Activated CD4-positive, CD25-positive, alpha-beta regulatory T cell (primary cell): ENCODE data around the gene GARIN1A.
"Not testable (repeated sequence)": the region's sequence is repeated elsewhere in the genome, so short reads cannot be mapped to it uniquely, and the experiment has no call there.

Experiments
- DNase-seq, 4 experiments: peaks; one replicate each; lab custom pipeline; 2025; lab: John Stamatoyannopoulos, UW

GARIN1A gene

DNA sequence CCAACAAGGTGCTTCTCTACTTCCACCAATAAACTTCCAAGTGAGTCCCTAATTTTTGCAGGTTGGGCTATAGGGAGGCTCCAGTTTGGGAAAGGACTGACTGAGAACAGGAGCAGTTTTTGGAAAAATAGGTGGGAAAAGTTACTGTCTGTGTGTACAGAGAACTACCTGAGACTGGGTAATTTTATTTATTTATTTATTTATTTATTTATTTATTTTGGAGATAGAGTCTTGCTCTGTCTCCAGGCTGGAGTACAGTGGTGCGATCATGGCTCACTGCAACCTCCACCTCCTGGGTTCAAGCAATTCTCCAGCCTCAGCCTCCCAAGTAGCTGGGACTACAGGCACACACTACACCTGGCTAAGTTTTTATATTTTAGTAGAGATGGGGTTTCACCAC, 11.2 kb downstream of the GARIN1A start:
- not testable (repeated sequence) for DNase-seq

DNA sequence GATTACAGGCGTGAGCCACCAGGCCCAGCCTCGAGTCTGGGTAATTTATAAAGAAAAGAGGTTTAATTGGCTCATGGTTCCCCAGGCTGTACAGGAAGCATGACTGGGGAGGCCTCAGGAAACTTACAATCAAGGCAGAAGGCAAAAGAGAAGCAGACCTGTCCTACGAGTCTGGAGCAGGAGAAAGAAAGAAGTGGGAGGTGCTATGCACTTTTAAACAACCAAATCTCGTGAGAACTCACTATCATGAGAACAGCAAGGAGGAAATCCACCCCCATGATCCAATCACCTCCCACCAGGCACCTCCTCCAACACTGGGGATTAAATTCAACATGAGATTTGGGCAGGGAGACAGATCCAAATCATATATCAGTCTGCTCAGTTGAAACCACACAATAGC, 11.6 kb downstream of the GARIN1A start:
- not testable (repeated sequence) for DNase-seq

DNA sequence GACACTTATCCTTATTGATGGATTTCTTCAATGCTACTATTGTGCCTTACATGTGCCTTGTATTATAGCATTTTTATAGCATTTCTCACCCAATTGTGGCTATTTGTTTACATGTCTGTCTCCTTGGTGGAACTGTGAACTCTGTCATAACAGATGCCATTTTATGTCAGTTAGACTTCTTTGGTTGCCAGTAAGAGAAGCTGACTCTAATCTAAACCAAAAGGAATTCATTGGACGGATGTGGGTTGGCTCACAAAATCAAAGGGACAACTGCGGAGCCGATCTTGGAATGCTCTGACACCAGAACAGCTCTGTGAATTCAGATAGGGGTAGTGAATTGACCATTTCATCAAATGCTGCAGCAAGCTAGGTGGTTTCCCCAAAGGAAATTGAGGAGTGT, 15.0 kb downstream of the GARIN1A start:
- no peak for DNase-seq

DNA sequence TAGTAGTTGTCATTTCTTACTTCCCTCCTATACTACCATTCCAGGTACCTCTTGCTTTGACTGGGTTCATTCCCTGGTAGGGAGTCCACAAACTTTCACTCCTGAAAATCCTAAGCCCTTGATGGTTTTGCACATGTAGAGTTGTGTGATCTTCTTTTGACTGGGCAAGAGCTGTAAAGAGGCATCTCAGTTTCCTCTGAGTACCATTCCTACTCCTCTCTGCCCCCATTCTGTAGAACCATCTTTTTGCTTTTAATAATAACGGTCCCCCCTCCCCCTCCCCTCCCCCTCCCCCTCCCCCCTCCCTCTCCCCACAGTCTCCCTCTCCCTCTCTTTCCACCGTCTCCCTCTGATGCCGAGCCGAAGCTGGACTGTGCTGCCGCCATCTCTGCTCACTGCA, 16.4 kb downstream of the GARIN1A start:
- no peak for DNase-seq

DNA sequence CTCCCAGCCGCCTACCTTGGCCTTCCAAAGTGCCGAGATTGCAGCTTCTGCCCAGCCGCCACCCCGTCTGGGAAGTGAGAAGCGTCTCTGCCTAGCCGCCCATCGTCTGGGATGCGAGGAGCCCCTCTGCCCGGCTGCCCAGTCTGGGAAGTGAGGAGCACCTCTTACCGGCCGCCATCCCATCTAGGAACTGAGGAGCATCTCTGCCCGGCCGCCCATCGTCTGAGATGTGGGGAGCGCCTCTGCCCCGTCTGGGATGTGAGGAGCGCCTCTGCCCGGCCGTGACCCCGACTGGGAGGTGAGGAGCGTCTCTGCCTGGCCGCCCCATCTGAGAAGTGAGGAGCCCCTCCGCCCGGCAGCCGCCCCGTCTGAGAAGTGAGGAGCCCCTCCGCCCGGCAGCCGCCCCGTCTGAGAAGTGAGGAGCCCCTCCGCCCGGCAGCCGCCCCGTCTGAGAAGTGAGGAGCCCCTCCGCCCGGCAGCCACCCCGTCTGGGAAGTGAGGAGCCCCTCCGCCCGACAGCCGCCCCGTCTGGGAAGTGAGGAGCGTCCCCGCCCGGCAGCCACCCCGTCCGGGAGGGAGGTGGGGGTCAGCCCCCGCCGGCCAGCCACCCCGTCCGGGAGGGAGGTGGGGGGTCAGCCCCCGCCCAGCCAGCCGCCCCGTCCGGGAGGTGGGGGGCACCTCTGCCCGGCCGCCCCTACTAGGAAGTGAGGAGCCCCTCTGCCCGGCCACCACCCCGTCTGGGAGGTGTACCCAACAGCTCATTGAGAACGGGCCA, 17.3 kb downstream of the GARIN1A start:
- not testable (repeated sequence) for DNase-seq

DNA sequence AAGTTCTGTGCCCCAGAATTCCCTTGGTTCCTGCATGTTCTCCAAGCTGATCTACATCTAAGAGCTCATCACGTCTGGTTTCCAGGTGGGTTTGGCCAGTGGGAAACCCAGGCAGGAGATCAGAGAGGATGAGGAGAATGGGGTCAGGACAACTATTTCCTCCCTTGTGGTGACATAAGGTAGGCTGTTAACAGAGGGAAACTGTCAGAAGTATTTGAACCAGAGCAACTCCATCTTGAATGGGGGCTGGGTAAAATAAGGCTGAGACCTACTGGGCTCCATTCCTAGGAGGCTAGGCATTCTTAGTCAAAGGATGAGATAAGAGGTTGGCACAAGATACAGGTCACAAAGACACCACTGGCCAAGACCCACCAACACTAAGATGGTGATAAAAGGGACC, 19.1 kb downstream of the GARIN1A start:
- no peak for DNase-seq

DNA sequence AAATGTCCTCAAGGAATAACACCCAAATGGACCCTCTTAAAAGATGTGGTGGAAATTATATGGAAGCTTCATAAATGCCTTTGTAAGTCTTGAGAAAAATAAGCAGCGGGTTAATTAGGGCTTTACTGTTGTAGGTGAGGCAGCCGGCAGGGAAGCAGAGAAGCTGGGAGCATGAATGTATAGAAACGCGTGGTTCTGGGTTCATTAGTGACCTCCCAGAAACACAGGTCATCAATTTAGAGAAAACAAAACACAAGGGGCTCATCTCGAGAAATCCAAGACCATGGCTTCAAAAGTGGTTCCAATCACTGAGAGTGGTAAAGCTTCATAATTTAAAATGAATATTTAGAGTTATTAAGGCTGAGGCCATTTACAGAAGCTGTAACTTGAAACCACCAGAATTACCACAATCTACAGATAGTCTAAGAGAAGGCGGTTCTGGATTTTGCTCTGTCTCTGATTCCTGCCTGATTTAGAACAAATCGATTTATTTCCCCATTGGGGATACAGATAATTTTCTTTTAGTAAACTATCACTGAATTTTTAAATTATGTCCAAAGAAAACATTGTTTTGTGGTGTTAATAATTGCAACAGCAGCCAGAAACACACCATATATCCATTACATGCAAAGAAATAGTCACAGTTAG, 20.7 kb downstream of the GARIN1A start:
- no peak for DNase-seq

DNA sequence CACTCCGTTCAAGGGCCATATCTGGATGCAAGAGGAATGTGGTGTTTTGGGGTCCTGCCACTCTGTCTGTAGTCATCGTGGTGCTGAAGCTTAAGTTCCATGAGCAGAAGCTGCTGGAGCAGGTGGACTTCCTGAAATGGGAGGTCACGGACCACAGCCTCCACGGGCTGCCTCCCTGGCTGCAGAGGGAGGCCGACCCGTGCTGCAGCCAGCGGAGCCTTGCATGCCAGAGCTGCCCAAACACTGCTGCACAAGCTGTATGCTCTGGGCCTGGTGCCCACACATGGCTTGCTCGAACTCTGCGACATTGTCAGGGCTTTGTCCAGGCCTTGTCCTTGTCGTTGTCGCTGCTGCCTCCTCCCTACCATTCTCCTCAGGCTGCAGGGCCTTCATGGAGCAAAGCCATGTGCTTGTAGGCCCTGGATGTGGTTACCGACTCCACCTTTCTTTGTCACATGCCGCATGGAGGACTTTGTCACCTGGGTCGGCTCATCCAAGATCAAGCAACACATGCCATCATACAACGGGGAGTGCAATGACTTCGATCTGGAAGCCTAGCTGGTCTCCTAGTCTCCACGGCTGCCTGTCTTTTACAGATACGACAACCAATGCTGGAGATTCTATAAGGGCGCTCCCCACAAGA, 21.4 kb downstream of the GARIN1A start:
- DNase-seq: no peak

DNA sequence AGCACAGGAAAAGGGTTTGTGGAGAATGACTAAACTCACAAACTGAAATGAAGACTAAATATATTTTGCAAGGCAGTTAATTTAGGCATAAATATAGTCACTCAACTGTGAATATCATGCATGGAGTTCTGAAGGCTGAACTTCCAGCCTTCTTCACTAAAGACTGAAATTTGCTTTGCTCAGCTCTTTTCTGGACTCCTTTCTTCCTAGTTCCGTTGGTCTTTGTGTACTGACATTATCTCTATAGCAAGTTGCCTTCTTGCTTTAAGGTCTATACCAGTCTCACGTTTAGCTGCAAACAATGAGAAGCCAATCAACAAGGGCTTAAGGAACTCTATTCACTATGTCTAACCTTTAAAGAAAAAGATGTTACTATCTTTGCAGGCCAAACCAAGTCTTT, 22.6 kb downstream of the GARIN1A start:
- no peak for DNase-seq

DNA sequence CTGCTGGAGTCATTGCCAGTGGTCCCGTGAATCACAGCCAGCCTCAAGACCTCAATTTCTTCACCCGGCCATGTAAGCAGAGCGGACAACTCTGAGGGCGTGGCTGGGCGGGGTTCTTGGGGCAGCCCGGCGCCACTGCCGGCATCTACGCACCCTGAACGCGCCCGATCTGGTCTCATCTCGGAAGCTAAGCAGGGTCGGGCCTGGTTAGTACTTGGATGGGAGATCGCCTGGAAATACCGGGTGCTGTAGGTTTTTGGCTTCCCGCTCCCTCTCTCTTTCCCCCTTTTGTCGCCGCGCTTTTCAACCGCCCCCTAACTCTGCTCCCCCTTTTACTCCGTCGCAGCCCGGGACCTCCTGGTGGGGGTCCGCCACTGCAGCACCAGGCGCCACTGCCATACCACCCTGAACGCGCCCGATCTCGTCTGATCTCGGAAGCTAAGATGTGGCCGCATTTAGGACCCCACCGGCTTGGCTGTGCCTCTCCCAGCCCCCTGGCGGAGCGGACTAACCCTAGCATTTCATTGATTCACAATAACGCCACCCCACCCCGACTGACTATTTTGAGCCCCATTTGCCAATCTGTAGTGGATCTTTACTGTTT, 25.3 kb downstream of the GARIN1A start:
- DNase-seq: peak in 1 of 4 experiments; percentile 4

DNA sequence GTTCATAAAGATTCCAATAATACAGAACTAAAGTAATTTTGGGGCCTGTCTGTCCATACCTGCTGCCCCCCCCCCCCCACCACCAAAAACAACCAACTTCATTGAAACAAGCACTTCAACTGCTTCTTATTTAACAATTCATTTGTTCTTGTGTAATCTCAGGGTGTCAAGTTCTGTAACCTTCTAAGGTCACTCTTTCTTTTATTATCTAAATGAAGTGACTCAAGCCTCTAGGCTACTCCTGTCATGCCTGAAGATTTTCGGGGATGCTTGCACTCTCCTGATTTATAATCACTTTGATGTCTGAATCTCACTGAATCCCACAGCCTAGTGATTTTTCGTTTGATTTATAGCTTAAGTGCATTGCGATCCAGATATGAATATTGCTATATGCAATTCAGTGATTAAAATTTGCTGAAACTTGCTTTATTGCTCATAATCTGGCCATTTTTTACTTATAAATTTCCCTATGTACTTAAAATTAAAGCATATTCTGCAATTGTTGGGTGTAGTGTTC, 27.2 kb downstream of the GARIN1A start:
- DNase-seq: no peak

DNA sequence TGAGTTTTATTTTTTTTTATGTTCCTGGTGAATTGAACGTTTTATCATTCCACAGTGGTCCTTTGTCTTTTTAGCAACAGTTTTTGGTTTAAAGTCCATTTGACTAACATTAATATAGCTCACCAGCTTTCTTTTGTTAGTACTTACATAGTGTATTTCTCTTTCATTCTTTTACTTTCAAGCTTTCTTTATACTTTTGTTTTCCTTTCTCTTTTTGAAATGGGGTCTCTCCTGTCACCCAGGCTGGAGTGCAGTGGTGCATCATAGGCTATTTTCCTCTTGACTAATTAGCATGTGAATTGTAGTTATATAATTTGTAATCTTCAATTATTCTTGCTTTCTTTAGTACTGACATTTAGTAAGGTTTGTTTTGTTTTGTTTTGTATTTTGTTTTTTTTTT, 27.8 kb downstream of the GARIN1A start:
- no peak for DNase-seq

DNA sequence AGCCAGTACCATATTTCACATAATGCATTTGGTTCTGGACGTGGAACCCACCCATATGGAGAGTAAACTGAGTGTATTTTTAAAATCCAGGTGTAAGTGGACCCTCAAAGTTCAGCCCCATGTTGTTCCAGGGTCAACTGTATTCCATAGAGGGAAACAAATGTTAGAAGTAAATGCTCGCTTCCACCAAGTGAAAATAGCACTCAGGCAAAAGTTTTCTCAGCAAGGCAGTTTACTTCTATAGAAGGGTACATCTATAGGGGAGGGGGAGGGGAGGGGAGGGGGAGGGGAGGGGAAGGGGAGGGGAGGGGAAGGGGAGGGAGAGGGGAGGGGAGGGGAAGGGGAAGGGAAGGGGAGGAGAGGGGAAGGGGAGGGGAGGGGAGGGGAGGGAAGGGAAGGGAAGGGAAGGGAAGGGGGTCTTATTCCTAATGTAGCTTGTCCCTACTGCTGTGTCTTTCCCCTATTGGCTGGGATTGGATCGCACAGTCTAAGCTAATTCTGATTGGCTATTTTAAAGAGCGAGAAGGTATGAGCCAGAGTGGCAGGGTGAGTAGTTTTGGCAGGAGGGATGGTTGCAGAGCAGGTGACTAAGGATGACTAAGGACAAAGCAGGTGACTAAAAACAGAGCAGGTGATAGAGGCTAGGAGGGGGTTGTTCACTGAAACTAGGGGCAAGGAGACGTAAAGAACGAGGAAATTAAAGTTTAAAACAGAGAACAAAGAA, 29.1 kb downstream of the GARIN1A start:
- DNase-seq: no peak

DNA sequence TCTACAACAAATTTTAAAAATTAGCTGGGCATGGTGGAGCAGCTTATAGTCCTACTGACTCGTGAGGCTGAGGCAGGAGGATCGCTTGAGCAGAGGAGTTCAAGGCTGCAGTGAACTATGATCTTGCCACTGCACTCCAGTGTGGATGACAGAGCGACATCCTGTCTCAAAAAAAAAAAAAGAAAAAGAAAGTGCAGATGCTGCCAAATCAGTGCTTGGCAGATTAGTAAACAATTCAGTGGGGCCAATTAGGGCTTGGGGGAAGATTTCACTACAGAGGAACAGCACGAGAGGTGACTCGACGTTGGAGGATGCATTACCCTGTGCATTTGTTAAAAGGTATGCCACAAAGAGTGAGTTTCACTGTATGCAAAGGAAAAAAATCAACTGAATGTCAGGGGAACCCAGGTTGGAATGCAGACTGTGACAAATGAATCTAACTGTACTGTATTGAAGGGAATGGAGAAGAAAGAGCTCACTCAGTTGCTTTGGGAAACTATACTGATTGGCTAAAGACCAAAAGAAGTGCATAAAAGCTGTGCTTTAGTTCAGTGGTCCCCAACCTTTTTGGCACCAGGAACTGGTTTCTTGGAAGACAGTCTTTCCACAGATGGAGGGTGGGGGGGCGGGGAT, 31.6 kb downstream of the GARIN1A start:
- no peak for DNase-seq

DNA sequence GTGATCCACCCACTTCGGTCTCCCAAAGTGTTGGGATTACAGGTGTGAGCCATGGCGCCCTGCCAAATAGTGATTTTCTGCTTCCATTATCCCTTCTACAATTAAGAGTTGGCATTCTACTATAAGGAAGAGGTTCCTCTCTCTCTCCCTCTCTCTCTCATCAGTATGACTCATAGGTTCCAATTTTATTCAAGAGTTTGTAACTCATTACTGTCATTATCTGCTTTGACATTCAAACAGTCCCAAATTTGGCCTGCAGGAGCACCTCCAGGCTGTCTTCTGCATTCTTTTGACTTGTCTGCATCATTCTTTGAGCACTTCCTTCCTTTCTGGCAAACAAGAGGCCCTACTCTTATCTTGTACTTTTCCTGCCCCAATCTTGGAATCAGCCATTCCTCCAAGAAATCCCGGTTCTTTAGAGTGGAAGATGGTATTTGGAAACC, 33.8 kb downstream of the GARIN1A start:
- DNase-seq: no peak

DNA sequence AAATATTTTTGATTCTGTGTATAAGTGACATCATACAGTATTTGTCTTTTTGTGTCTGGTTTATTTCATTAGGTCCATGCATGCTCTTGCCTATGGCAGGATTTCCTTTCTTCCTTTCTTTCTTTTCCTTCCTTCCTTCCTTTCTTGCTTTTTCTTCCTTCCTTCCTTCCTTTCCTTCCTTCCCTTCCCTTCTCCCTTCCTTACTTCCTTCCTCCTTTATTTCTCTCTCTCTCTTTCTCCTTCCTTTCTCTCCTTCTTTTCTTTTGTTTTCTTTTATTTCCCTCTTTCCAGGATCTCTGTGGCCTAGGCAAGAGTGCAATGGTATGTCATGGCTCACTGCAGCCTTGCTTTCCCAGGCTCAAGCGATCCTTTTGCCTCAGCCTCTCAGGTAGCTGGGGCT, 35.7 kb downstream of the GARIN1A start:
- no peak for DNase-seq

DNA sequence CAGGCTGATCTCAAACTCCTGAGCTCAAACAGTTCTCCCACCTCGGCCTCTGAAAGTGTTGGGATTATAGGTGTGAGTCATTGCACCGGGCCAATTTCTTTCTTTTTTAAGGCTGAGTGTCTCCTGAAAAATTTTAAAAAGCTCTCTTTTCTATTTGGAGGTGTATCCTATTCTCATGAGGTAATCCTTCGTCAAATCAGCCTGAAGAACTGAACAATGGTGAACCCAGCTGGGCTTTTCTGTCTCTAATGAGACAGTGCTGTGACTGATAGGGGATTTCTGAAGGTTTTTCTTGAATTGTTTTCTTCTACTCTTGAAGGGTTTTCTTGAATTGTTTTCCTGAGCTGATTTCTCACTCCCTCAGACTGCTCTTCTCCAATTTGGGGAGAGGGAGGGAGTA, 36.1 kb downstream of the GARIN1A start:
- DNase-seq: no peak

DNA sequence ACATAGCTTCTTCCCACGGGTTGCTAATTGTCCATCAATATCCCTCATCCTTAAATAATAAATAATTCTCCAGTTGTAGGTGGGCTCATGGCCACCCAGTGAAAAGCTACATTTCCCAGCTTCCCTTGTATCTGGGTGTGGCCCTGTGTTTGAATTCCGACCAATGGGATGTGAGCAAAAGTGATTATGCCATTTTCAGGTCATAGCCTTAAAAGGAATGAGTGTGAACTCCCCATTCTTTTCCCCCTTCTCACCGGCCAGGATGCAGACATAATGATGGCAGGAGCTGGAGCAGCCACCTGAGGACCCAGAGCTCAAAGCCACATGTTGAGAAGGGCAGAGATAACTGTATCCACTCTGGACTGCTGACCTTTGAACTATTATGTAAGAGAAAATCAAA, 36.7 kb downstream of the GARIN1A start:
- DNase-seq: no peak

DNA sequence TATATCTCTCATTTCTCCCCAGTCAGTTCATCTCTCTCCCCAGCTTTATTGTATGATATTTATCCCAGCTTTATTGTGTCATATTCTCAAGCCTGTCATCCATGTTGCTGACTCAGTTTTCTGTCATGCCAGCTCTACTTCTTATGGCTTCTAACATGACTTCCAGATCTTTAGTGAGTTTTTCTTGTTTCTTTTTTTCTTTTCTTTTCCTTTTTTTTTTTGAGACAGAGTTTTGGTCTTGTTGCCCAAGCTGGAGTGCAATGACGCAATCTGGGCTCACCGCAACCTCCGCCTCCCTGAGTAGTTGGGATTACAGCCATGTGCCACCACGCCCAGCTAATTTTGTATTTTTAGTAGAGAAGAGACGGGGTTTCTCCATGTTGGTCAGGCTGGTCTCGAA, 38.4 kb downstream of the GARIN1A start:
- no peak for DNase-seq

DNA sequence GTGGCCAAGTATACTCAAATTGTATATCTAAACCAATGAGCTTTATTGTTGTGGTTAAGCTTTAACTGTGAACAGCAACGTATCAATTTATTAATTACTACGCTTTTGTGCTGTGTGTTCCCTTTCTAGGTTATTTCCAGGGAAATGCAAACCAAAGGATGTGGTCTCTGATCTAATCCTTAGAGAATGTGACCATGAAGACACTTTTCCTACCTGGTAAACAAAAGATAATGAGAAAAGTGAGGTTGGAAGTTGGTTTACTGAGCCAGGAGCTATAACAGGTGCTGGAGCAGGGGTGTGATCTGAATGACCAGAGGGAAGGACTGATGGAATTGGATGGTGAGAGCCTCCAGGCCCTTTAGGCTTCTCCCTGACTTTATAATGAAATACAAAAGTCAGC, 41.7 kb downstream of the GARIN1A start:
- no peak for DNase-seq

DNA sequence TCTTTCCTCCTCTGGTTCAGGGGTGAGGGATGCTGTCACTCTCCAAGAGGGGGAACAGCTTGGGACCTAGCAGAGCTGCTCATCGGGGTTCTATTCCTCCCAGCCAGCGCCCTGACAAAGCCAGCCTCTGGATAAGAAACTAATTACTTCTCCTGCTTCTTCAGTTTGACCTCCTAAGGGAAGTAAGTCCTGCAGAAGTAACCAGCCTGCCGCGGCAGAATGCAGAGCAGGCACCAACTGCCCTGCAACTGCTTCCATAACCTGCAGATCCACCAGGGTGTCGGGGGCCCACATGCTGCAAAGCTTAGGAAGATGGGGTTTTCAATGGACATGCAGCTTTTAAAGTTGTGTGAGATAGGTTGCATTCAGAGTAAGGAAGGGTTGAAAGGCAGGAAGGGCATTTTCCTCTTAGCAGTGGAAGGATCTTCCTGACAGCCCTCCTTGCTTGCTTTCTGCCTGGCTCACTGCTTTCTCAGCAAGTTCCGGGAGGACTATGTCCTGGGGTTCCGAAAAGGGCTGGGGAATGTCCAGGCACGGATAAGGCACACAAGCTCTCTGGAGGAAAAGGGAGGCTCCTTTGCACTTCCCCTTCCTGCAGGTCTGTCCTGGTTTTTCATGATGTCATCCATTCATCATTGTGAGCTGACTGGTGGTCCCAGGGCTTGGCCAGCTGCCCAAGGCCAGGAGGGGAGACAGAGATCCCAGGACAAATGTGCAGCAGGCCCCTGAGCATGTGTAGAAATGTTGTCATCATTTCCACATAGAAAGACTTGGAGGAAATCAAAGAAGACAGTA, 42.8 kb downstream of the GARIN1A start:
- DNase-seq: no peak
